ENCODE data around the gene S1PR3. TPM values are rescaled to one million over a fixed set of nuclear protein-coding genes. Genes with fewer than 3 reads are reported as not detected.

Gene S1PR3
- total and polyA plus RNA-seq, 2 donors (not counting 3 experiments of a cell fraction or from before 2014, with no cell fraction given) = 12.5 to 25.8 TPM

GRCh38 chr9:88993327-88993726 is 2.1 kb downstream of the S1PR3 start:
- peak; percentile 58 for DNase-seq (ENCODE audit: low read depth, low spot score)
- BruUV-seq (replicated peaks) = no TSS peak
- Histone ChIP-seq H3K27ac (ENCODE audit: insufficient read depth, low read depth, low read length) (peak overlapping the region; percentile 20), H4K20me1 (replicated peaks; ENCODE audit: control insufficient read depth, extremely low read depth, insufficient read depth, low read length) (no peaks in the 10 kb centered on the region), H3K9me1 (replicated peaks; ENCODE audit: control insufficient read depth, extremely low read depth, insufficient read depth, low read length) (no peaks in the 10 kb centered on the region), H3K9me3 (replicated peaks; ENCODE audit: control insufficient read depth, insufficient read depth, low read length) (no peaks in the 10 kb centered on the region), H3K27me3 (ENCODE audit: control insufficient read depth in 2 of 2, insufficient read depth in 2 of 2, low read length in 2 of 2) (no peaks in the 10 kb centered on the region), H3K79me2 (ENCODE audit: control insufficient read depth, insufficient read depth, low read length) (peaks cover 63% of the 10 kb centered on the region), H3K4me1 (ENCODE audit: control insufficient read depth, extremely low read depth, insufficient read depth, low read length) (peaks cover 37% of the 10 kb centered on the region), H3K36me3 (ENCODE audit: control insufficient read depth in 2 of 2, extremely low read depth in 1 of 2, insufficient read depth in 2 of 2, low read length in 2 of 2) (peaks cover 0 to 2% of the 10 kb centered on the region in 2 experiments), H3K4me3 (replicated peaks in 1 of 3; ENCODE audit: insufficient read depth in 1 of 3, low read depth in 1 of 3, low read length in 3 of 3) (peak overlapping the region in 2 of 3 experiments; percentile 96 to 99), H2AFZ (ENCODE audit: low read depth, low read length) (no peak overlapping the region), H3K4me2 (ENCODE audit: insufficient read depth, low read length) (peak overlapping the region; percentile 99), H3K9ac (replicated peaks; ENCODE audit: extremely low read depth, insufficient read depth, low read length) (peak overlapping the region; percentile 11)
- TF ChIP-seq MAX (IDR thresholded peaks at IDR 0.05; ENCODE audit: insufficient read depth, insufficient read length) (no peak), GATA2 (IDR thresholded peaks at IDR 0.05; ENCODE audit: insufficient read depth, insufficient read length, low read depth, low read length) (peak; percentile 26), POLR2AphosphoS5 (IDR thresholded peaks at IDR 0.05; ENCODE audit: insufficient read depth, low read depth, low read length) (no peak)
- dilution Hi-C loops (cut with MboI; ENCODE audit: extremely low pct_ligation_motif_present, low sequenced_read_pairs) = no loop called here
- intact Hi-C loops (cut with micrococcal nuclease) = loop anchor here (5.0 kb wide), 2 partner anchors 46 to 606 kb away; partner anchors contain the start of gene SPIN1
- peak; percentile 81 for FAIRE-seq
- POLR2A ChIA-PET = interaction anchor here (0.7 kb wide), 1 partner anchor 218 kb away, joined by 4 read pairs; no protein-coding TSS in a partner anchor
- CTCF ChIA-PET = interaction anchor here (1.2 to 4.5 kb wide), 4 partner anchors 8 to 332 kb away, joined by 3 to 24 read pairs (median 16); no protein-coding TSS in a partner anchor

GRCh38 chr9:88993871-88994460 is 2.7 kb downstream of the S1PR3 start:
- Histone ChIP-seq H4K20me1 (replicated peaks; ENCODE audit: control insufficient read depth, extremely low read depth, insufficient read depth, low read length) (no peaks in the 10 kb centered on the region), H3K9ac (replicated peaks; ENCODE audit: extremely low read depth, insufficient read depth, low read length) (no peak overlapping the region), H3K9me1 (replicated peaks; ENCODE audit: control insufficient read depth, extremely low read depth, insufficient read depth, low read length) (no peaks in the 10 kb centered on the region), H2AFZ (ENCODE audit: low read depth, low read length) (no peak overlapping the region), H3K36me3 (ENCODE audit: control insufficient read depth in 2 of 2, extremely low read depth in 1 of 2, insufficient read depth in 2 of 2, low read length in 2 of 2) (peaks cover 0 to 2% of the 10 kb centered on the region in 2 experiments), H3K27ac (ENCODE audit: insufficient read depth, low read depth, low read length) (no peak overlapping the region), H3K4me3 (replicated peaks in 1 of 3; ENCODE audit: insufficient read depth in 1 of 3, low read depth in 1 of 3, low read length in 3 of 3) (peak overlapping the region in 1 of 3 experiments; percentile 96), H3K9me3 (replicated peaks; ENCODE audit: control insufficient read depth, insufficient read depth, low read length) (no peaks in the 10 kb centered on the region), H3K4me1 (ENCODE audit: control insufficient read depth, extremely low read depth, insufficient read depth, low read length) (peaks cover 37% of the 10 kb centered on the region), H3K79me2 (ENCODE audit: control insufficient read depth, insufficient read depth, low read length) (peaks cover 67% of the 10 kb centered on the region), H3K4me2 (ENCODE audit: insufficient read depth, low read length) (peak overlapping the region; percentile 99), H3K27me3 (ENCODE audit: control insufficient read depth in 2 of 2, insufficient read depth in 2 of 2, low read length in 2 of 2) (no peaks in the 10 kb centered on the region)
- FAIRE-seq (no peak), DNase-seq (ENCODE audit: low read depth, low spot score) (no peak)
- no peak for TF ChIP-seq MYC (IDR thresholded peaks at IDR 0.05; ENCODE audit: low read depth, low read length)
- no peak for TF ChIP-seq GATA2 (IDR thresholded peaks at IDR 0.05; ENCODE audit: insufficient read depth, insufficient read length, low read depth, low read length)
- TF ChIP-seq FOS (IDR thresholded peaks at IDR 0.05; ENCODE audit: borderline replicate concordance, insufficient read depth, low read length) = no peak
- TF ChIP-seq POLR2AphosphoS5 (IDR thresholded peaks at IDR 0.05; ENCODE audit: insufficient read depth, low read depth, low read length) = no peak
- TF ChIP-seq JUN (IDR thresholded peaks at IDR 0.05; ENCODE audit: borderline replicate concordance, insufficient read depth, insufficient read length, low read depth) = no peak
- no peak for TF ChIP-seq CTCF (IDR thresholded peaks at IDR 0.05; ENCODE audit: extremely low read depth in 1 of 2, insufficient read depth in 1 of 2, low read depth in 1 of 2, low read length in 2 of 2)
- TF ChIP-seq EZH2 (IDR thresholded peaks at IDR 0.05; ENCODE audit: borderline replicate concordance, low read depth, low read length, severe bottlenecking) = no peak
- no peak for TF ChIP-seq MAX (IDR thresholded peaks at IDR 0.05; ENCODE audit: insufficient read depth, insufficient read length)
- TF ChIP-seq POLR2A (IDR thresholded peaks at IDR 0.05; ENCODE audit: low read depth, low read length) = no peak
- intact Hi-C loops (cut with micrococcal nuclease) (loop anchor here (5.0 kb wide), 2 partner anchors 47 to 607 kb away; partner anchors contain the start of gene SPIN1), dilution Hi-C loops (cut with MboI; ENCODE audit: extremely low pct_ligation_motif_present, low sequenced_read_pairs) (no loop called here)
- ChIA-PET CTCF (interaction anchor here (1.2 to 4.5 kb wide), 3 partner anchors 212 to 333 kb away, joined by 3 to 24 read pairs (median 24); no protein-coding TSS in a partner anchor), POLR2A (no interaction called here)
- no TSS peak for BruUV-seq (replicated peaks)

Data from endothelial cell of umbilical vein (primary cell).